ENCODE data around the gene DAW1. TPM values are rescaled to one million over a fixed set of nuclear protein-coding genes. Genes with fewer than 3 reads are reported as not detected.

Gene DAW1
- polyA plus RNA-seq, 4 donors: 0.46 to 0.79 (median 0.54) TPM; not detected in 1

- DNase-seq (ENCODE audit: low read depth in 4 of 4, low spot score in 3 of 4): no peak
These were observed 11.2 kb upstream of the DAW1 start for GRCh38 chr2:227860221-227860641.

DNA sequence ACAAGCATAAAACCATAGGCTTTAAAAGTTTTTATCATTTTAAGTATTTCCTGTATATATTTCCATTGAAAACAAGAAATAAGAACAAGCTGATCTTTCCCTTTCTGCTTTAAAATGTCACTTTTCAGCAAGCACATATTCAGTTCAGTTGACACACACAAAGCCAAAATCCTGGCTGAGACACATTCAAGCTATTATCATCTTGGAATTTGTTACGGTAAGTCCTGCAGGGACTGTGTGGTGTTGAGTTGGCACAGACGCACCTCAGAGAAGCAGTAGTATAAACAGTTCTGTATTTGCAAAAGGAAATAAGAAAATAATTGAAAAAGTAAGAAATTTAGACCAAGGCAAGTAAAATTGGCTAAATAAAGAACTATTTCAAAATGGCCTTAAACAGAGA lies 10.4 kb upstream of the DAW1 start:
- DNase-seq (ENCODE audit: low read depth in 4 of 4, low spot score in 3 of 4): no peak

DNA sequence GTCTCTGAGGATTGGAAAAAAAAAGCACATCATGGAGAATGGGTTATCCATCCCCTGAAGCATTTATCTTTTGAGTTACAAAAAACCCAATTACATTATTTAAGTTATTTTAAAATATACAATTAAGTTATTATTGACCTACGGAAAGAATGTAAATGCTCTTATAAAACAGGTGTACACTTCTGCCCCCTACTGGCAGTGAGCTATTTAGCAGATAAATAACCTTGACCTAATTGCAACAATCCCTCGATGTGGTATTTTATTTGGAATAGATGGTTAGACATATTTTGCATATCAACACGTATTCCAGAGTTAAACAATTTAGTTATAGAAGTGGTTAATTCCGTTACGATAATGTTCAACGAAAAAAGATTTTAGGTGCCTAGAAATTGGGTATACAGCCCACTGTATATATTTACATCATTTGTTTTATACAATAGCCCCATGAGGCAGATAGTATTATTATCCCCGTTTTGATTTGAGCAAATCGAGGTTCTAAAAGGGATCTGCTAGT lies 9.1 kb upstream of the DAW1 start:
- DNase-seq (ENCODE audit: low read depth in 4 of 4, low spot score in 3 of 4): no peak

GRCh38 chr2:227862741-227863588 lies 8.5 kb upstream of the DAW1 start:
- DNase-seq (ENCODE audit: low read depth in 4 of 4, low spot score in 3 of 4): no peak

DNA sequence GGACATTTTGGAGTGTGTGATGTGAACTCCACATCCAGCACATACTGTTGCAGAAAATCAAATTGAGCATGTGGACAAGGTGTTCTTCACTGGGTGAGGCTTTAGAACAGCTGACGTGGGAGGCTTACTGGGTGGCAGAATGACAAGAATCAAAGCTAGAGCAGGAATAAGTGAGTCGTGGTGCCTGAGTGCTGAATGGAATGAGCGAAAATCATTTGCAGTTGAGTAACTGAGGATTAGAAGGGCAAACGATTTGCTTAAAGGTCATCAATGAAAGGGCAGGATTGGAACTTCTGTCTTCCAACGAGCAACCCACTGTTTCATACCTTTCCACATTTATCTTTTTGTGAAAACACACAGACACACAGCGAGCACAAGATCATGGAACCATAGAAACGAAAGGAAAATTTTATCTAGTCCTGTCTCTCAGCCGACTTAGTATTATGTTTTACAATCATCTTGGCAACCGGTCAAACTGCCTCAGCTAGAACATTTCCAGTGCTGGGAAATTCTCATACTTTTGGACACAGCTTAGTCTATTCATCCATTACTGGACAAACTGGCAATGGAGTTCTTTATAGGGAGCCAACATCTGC lies 7.2 kb upstream of the DAW1 start:
- no peak for DNase-seq (ENCODE audit: low read depth in 4 of 4, low spot score in 3 of 4)

DNA sequence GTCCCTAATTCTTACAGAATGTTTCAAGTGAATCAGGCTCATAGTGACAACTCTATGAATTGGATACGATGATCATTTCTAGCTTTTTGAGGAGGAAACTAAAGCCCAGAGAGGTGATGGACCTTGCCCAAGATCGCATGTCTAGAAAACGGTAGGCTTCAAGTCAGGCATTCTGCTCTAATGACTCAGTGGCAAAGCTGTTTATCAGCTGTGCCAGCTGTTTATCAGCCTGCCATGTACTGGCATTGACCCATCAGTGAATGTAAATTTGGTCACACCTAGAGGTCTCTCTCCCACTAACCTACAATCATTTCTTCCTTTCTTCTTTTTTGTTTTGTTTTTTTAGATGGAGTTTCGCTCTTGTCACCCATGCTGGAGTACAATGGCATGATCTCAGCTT lies 6.1 kb upstream of the DAW1 start:
- no peak for DNase-seq (ENCODE audit: low read depth in 4 of 4, low spot score in 3 of 4)

DNA sequence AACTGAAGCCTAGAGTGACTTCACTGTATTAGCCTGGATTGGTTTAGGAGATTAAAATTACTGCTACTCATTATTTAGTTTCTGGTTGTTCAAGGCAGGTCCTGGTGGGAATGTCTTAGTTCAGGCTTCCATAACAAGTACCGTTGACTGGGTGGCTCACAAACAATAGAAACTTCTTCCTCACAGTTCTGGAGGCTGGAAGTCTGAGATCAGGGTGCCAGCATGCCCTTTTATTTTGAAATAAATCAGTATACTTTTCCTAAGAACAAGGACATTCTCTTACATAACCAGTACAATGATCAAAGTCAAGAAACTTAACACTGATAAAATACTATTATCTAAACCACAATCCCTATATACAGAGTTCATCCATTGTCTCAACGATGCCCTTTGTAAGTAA lies 4.0 kb upstream of the DAW1 start:
- no peak for DNase-seq (ENCODE audit: low read depth in 4 of 4, low spot score in 3 of 4)

DNA sequence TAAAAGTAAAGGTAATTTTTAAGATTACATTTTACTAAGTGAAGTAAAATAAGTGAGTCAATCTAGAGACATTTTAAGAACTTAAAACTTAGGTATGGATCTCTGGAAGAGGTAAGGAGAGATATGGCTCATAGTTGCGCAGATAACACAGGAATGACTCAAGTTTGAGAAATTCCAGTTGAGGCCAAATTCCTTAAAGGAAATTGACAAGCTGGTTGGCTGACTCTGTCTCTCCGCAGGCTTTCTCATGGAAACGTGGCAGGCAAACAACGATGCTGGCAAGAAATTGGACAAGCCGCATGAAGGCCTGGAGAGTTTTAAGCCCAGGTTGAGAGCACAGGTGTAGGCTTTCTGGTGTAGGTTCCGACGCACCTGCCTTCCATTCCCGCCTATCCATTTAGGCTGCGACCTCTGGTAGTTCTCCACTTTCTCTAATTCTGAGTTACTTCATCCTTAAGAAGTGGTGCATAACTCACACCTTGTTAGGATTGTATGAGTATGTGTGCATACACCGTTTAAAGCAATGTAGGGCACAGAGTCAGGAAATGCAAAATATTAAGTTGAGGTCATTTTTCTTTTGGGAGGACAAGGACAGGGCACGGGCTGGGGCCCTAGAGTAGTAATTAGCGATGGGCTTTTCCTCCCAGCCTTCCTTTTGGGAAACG lies 589 bp upstream of the DAW1 start:
- DNase-seq (ENCODE audit: low read depth in 4 of 4, low spot score in 3 of 4): no peak

- no peak for DNase-seq (ENCODE audit: low read depth in 4 of 4, low spot score in 3 of 4)
These were observed 1.2 kb downstream of the DAW1 start for GRCh38 chr2:227872676-227873075.

- no peak for DNase-seq (ENCODE audit: low read depth in 4 of 4, low spot score in 3 of 4)
These were observed 4.9 kb downstream of the DAW1 start for GRCh38 chr2:227876300-227876801.

DNA sequence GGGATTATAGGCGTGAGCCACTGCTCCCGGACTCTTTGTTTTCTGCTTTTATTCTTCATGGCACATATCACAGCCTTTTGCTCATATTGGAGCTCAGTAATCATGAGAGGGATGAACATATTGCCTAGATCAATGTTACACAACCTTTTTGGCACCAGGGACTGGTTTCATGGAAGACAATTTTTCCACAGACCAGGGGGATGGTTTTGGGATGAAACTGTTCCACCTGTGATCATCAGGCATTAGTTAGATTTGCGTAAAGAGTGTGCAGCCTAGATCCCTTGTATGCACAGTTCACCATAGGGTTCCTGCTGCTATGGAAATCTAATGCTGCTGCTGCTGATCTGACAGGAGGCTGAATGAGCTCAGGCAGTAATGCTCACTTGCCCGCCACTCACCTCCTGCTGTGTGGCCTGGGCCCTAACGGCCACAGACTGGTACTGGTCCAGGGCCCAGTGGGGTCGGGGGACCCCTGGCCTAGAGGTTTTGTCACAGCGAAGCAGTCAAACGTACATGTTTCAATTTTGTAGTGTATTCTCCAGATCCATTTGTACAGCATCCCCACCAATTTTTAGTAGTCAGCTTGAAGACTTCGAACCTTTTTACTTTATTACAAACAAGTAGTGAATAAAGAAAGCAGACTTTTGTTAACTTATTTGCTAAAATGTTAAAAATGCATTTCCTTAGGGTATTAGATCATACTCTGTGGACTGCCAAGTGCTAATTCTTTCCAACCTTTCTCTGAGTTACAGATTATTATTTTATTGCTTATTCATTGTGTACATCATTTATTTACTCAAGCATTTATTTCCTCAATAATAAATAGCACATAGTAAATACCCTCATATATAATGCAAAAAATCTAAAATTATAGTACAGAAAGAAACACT lies 6.2 kb downstream of the DAW1 start:
- no peak for DNase-seq (ENCODE audit: low read depth in 4 of 4, low spot score in 3 of 4)

DNA sequence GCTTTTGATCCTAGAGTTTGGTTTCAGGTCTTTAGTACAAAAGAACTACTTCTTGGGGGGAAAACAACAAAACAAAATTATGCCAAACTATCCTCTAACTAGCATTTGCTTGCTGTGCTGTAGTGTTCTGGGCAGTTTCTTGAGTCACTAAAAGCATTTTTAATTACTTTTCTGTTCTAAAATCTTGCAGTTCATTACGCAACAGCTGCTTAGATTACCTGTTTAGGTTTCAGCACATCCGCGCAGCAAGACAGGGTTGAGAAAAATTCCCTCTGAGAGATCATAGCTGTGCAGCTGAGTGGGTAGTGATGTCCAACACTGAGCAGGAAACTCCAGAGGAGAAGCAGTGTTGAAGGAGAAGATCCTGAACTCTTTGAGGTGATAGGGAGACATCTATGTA lies 9.0 kb downstream of the DAW1 start:
- no peak for DNase-seq (ENCODE audit: low read depth in 4 of 4, low spot score in 3 of 4)

- no peak for DNase-seq (ENCODE audit: low read depth in 4 of 4, low spot score in 3 of 4)
These were observed 10.6 kb downstream of the DAW1 start for GRCh38 chr2:227881866-227882517.

DNA sequence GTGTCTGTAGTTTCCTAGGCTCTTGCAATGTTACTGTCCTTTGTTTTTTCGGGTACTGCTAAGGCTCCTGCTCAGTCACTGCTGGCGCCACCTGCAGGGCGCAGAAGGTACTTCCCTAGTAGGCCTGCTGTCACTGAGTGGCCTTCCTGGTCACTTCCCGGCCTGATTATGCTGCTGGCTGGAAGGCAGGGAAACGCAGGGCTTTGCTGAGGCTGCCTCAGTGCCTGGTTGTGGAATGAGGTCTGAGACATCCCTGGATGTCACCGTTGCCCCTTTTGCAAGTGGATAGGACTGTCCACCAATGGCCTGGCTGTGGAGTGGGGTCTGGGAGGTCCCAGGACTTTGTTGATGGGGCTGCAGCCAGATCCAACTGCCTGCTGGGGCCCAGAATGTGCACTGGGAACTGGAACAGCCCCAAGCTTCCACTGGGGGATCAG lies 13.1 kb downstream of the DAW1 start:
- peak in 1 of 4 donors; percentile 26 for DNase-seq (ENCODE audit: low read depth in 4 of 4, low spot score in 3 of 4)

GRCh38 chr2:227886149-227886548 lies 14.7 kb downstream of the DAW1 start:
- DNase-seq (ENCODE audit: low read depth in 4 of 4, low spot score in 3 of 4): no peak

DNA sequence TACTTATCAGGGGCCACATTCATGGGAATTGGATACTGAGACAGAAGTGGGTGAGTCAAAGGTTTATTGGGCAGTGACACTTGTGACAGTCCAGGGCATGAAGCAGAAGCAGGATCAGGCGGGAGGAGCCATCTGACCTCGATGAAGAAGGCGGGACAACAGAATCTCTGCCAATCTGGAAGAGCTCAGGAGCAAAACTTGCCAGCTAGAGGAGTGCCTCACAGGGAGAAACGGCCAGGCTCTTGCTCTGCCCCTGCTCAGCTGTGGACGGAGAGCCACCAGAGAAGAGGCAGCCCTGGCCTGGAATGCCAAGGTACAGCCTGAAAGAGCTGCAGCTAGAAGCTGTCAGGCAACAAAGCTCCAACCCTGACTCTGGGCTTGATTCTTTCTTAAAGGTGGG lies 16.9 kb downstream of the DAW1 start:
- DNase-seq (ENCODE audit: low read depth in 4 of 4, low spot score in 3 of 4): no peak

DNA sequence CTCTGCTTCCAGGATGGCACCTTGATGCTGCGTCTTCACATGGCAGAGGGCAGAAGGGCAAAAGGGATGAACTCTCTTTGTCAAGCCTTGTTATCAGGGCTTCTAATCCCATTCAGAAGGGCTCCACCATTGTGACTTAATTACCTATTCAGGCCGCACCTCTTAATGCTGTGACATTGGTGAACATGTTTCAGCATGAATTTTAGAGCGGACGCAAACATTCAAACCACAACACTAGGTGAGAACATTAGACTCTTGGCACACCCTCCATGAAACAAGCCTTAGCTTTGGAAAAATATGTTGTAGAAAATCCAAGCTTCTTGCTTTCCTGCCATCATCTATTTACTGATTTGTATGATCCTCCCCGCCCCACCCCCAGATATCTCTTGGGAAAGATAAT lies 17.9 kb downstream of the DAW1 start:
- DNase-seq (ENCODE audit: low read depth in 4 of 4, low spot score in 3 of 4): no peak

GRCh38 chr2:227890495-227891079 lies 19.2 kb downstream of the DAW1 start:
- peak in 3 of 4 donors; percentile 17 to 18 (median 18) for DNase-seq (ENCODE audit: low read depth in 4 of 4, low spot score in 3 of 4)

DNA sequence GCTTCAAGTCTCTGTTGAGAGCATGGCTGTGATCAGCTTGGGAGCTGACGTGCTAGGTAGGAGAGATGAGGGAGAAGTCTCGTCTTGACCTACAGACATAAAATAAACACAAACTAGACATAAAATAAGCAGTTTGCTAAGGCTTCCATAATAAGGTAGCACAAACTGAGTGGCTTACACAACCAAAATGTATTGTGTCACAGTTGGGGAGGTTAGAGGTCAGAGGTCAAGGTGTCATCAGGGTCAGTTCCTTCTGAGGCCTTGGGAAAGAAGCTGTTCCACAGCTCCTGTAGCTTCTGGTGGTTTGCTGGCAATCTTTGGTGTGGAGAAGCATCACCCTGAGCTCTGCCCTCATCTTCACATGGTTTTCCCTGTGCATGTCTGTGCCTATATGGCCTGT lies 20.2 kb downstream of the DAW1 start:
- DNase-seq (ENCODE audit: low read depth in 4 of 4, low spot score in 3 of 4): no peak

Measured in left renal pelvis (tissue), 4 donors.